Activated CD4-positive, alpha-beta T cell treated with anti-CD3 and anti-CD28 coated beads for 4 hours (primary cell): ENCODE measurements around the gene DAP.
"Not testable (repeated sequence)": the region's sequence is repeated elsewhere in the genome, so short reads cannot be mapped to it uniquely, and the experiment has no call there.

Source experiments
- DNase-seq, 2 donors: peaks; one replicate each; pipeline ENCODE4 v3.0.0-alpha.2; 2020

Gene DAP, protein sequence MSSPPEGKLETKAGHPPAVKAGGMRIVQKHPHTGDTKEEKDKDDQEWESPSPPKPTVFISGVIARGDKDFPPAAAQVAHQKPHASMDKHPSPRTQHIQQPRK

DNA sequence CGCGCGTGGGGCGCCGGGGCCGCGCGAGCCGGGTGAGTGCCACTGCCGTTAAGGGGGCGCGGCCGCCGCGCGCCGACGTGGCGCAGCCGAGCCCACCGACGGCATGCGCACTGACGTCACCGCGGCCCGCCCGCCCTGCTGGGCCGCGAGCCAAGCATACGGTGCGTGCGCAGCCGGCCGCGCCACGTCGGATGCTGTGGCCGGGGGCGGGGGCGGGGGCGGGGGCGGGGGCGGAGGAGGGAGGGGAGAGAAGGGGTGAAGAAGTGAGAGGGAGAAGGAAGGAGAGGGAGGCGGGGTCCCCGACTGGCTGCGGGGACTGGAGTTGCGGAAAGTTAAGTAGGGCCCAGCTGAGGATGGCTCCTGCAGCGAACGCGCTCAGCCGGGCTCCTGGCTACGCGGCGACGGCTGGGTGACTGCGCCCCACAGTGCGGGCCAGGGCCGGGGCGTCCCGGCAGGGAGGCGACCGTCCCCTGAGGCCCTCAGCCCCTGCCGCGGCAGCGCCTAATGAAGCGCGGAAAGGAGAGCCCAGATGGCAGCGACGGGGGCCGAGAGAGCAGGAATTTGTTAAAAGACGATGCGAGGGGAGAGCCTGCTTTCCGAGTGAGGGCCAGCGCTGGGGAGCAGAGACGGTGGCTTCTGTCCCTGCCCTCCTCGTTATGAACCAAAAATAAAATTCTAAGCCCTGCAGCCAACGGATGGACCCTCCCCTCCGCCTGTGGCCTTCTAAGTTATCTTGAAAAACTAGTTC lies at the start of gene DAP:
TSS of gene DAP (minus strand) at position 50 of the 748 bp plus-strand sequence. CDS start 166 bp downstream, outside the sequence.
- DNase-seq: peak; percentile 85 to 89

DNA sequence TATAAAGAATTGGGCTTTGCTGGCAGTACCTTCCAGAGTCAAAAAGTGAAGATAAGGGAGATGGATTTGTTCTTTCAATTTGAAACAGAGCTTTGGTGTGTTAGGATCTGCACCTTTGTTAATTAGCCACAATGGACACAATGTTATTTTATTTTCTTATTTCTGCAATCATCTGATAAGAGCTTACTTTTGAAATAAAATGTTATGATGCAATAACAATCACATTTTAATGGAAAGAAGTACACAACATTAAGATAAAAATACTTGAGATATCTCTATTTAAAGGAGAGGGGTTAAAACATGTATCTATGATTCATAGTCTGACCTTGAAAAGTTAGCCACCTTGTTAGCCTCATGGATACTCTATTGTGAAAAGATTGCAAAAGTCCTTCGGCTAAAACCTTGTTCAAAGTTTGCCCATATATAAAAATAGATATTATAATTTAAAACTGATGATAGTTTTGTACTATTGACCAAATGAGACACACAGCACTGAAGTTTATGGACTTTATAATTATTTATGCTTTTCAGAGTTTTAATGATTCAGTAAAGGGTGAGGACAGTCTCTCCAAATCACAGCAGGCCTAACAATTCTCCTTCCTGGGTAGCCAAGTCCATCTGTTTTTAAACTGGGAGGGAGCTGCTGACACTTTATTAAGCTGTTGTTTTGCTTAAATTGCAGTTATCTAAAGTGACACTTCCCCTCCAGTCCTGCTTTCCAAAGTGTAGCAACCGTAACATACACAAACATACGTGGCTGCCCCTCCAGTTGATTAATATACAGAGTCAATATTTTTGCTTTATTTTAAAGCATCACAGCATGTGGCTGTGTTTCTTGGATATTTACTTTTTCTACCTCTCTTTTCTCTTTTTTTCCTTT lies 47.6 kb upstream of the DAP start:
- DNase-seq: no peak

DNA sequence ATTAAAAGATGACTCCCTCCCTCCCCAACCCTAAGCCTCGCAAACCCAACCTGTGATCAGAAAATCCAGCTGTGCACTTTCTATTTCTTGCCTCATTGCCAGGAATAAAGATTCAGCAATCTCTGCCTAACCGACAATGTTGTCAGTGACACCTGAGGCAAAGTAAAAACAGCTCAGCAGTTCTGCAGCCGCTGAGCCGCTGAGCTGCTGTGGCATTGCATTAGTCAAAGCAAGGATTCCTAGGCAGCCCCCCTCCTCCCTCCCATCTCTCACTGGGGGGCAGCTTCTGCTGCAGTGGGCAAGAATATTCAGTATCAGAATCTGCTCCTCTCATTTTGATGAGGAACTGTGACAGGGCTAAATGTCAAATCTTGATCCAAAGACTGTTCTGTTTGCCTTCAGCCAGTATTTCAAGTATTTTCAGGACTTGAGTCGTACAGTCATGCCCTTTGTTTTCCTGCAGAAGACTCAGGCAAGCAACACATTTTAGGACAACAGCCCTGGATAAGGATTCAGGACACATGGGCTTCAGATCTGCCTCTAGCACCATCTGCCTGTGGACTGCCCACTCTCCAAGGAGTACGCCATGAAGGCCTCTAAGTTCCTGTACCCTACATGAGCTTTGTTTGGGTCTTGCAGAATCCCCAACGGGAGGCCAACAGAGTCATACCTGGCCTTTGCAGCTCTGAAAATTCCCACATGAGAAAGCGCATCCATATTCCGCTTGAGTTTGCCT lies 41.1 kb upstream of the DAP start:
- DNase-seq: no peak

DNA sequence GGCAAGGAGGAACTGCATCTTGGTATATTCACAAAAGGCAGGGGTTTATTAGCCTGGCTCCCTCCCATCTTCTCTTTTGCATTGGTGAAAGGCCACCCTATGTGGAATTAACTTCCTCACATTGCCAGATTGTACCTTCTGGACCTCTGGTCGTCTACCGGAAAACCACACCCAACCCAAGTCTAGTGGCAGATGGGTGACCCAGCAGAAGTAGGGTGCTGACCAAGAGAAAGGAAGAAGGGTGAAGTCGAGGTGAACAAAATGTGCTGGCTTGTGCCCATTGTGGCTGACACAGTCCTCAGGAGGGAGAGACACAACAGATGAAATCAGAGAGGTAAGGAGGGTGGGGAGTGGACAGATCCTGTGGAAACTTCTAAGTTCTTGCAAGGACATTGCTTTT lies 39.8 kb upstream of the DAP start:
- DNase-seq: no peak

DNA sequence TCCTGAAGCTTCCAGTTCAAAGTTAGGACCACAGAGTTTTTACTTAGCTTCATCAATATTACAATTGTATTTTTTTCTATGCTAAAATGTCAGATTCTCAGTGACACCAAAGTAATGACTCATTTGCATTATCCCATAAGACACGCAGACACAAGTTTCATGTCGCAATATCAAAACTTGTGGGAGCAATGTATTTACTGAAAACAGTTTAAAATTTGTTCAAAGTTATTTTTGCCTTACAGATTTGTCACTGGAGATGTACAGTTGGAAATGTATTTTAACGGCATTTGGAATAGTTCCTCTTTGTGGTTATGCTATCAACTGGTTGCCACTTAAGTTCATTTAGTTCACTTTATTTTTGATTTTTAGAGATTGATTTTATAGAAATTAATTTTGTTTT lies 36.2 kb upstream of the DAP start:
- DNase-seq: no peak

DNA sequence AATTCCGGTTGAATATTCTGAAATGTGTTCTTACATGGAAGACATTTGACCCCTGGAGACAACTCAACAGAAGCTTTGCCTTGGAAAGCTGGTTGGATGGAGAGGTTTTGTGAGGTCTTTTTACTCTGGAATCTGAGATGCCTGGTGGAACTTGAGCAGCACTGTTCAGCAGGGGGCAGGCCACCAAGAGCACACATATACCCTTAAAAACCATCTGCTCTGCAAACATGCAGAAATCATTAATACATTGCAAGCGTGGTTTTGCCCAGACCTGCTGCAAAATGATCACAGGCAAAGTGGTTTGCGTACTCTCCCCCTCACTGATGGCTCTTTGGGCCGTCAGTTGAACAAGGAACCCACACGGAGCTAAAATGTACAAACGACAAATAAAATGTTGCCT lies 32.8 kb upstream of the DAP start:
- no peak for DNase-seq

DNA sequence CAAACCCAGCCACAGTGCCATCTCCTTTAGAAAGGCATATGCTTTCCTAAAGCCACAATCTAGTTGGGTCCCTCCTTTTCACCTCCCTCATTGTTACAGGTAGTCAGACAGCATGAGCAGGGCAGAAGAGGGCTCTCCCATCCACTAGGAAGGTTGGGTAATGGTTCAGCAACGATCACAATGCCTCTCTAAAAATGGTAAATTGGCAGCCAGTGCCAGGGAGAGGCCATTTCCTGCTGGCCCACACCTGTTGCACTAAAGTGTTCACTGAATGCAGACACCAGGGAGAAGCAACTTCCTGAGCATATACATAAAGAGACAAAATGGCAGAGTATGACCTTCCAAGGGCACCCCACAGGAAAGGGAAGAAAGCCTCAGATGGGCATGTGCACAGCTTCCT lies 31.3 kb upstream of the DAP start:
- DNase-seq: no peak

DNA sequence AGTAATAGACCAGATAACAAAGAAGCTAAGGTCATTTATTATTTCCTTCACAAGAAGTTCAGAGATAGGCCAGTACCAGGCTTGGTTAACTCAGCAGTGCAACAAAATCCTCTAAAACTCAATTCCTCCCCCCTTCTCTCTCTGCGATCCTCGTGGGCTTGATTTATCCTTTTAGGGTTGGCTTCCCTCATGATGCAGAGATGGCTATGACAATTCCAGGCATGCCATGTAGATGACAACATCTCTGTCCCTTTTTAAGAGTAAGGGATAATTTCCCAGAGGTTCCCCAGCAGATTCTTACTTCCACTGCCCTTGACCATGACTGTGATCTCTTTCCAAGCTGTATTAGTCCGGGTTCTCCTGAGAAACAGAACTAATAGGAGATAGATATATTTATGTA lies 28.7 kb upstream of the DAP start:
- no peak for DNase-seq

DNA sequence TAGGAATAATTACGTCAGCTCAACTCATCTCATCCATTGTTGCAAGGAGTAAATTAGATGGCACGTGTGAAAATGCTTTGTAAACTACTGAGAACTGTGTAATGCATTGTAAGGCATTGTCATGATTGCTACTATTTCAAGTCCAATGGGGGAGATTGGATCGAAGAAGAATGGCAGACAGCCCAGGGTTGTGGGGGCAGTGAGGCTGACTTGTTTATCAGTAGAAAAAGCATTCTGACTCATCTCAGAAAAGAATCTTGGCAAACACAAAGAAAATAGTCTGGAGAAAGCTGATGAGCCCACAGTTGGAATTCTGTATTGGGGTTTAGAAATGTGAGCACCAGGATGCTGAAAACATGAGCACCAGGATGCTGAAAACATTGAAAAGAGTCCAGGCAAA lies 28.0 kb upstream of the DAP start:
- DNase-seq: no peak

DNA sequence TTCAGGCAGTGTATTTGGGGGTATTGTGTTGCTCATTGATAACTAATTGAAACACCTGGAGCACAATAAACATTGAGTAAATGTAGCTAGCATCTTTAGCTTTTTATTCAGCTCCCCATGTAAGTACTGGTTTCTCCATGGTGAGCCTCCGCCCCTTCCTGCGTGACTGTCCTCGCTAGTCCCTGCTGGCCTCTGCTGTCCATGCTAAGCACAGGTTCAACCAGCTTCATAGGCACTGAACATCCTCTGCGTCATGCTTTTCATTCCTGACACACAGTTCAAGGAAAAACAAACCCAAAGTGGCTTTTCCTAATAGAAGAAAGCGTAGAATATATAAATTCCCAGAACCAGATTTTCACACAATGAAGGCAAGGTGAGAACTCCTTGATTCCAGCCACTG lies 27.3 kb upstream of the DAP start:
- DNase-seq: no peak

DNA sequence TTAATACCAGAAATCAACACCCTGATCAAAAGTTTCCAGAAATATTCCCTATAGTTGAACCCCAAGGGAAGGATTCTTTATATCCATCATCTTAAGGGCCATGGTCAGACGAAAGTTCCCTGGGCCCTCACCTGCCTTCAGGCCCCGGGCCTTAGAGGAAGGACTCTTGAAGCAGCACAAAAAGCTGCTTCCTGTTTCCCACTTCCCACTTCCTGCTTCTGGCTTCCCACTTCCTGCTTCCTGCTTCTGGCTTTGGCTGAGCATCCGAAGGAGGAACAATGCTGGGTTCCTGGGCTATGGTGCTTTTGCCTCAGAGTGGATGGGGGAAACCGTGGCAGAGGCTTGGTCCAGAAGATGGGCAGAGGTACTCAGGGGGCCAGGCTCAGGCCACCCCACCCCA lies 25.8 kb upstream of the DAP start:
- no peak for DNase-seq

DNA sequence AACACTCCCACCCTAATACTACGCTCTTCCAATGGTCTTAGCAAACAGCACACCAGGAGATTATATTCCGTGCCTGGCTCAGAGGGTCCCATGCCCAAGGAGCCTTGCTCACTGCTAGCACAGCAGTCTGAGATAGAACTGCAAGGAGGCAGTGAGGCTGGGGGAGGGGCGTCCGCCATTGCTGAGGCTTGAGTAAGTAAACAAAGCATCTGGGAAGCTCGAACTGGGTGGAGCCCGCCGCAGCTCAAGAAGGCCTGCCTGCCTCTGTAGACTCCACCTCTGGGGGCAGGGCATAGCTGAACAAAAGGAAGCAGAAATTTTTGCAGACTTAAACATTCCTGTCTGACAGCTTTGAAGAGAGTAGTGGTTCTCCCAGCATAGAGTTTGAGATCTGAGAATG lies 19.2 kb upstream of the DAP start:
- not testable (repeated sequence) for DNase-seq

DNA sequence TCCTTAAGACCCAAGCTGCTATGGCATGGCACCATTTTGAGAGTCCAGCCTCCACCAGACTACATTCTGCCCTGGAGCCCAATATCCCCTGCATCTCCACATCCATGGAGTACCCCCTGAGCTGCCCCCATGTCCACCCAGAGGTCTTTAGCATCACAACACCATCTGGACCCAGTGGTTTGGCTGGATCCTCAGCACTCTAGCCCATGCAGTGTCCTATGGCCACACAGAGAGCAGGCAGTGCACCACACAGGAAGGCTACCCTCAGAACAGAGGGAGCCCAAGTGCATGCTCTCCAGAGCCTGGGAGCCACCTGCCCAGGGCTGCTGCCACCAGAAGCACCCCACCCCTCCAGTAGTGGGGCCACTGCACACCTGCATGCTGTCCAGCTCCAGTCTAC lies 18.6 kb upstream of the DAP start:
- DNase-seq: no peak

DNA sequence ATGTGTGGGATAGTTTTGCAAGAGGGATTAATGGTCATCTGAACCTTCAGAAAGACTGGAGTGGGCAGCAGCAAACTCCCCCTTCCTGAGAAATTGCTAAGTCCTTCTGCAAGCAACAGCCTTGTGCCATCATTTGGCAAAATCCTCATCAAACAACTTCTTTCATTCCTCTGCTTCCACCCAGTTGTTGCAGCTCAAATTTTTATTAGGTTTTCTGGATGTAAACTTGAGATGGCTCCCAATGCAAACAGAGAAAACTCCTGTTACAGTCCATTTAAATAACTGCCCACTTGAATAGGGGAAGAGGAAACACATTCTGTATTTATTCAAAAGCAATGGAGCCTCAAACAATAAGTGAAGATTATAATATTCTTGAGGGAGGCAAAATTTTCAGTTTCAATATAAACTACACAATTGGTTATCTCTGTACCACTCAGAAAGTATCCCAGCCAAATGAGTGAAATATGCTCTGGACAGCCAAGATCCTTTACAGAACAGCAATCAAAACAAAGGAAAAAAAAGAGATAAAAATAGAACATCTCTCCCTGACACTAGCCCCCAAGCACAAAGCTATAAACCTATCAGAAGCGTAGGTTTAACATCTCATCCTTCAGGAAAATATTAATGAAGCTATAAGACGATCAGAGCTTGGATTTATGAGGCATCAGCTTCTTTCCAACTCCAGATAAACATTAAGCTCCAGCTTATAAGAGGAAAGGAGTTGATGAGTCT lies 17.3 kb upstream of the DAP start:
- no peak for DNase-seq

DNA sequence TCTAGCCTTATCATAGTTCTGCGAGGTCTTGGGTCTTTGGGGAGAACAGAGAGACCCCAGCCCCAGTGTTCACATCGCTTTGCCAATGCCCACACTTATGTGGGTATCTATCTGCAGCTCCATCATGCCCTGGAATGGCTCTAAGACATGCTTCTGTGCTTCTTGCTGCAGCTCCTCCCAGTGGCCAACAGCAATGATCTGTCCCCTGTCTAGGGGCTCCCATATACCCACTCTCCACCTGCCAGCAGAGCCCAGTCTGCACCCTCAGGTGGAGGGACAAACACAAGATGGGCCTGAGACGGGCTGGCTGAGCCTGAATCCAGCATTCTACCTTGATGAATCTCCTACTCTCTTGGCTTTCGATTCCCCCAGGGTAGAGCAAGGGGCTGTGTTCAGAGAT lies 14.6 kb upstream of the DAP start:
- no peak for DNase-seq

DNA sequence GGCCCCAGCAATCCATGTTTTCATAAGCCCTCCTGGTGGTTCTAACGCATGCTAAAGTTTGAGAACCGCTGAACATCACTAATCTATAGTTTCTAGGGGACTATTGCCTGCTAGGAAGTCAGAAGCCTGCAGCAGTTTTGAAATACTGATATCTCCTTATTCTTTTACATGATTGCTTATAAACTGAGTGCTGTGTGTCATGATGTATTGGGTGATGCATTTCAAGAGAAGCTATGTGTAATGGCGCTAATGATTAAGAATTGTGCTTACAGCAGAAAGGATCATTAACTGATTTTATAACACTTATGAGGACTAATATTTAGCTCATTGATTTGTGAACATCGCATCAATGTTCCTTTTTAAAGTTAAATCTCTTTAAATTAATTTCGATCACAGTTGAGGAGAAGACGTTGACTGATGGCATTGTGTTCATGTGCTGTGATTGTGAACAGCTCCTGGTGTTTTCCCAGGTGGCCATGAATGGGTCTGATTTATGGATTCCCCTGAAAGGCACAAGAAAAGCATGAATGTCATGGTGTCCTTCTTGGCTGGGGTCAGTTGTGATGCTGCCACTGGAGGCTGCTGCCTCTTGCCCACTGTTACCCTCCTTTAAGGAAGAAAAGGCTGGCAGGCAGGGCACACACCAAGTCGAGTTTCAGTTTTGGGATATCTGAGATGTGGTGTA lies 12.0 kb upstream of the DAP start:
- DNase-seq: no peak

DNA sequence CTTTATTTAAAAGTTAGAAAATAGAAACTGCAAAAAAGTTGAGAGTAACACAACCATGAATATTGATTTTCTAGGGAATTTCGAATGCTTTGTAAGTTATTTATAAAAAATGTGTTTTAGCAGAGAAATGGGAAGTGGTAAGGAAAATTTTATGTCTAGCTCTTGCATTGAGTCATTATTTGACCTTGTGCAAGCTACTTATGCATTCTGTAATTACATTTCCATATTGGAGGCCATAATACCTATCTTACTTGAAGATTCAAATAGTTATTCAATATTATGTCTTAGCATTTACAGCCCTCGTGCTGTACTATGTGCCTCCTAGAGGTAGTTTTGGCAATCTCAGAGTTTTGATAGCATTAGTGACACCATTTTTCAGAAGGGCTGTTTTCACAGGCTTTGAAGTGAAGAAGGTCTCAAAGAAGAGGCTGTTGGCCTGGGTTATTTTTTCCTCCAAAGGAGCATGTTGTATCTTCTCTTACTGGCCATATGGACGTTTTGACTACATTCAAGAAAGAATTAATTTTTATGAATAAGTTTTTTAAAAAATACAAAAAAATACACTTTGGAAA lies 7.4 kb upstream of the DAP start:
- no peak for DNase-seq

DNA sequence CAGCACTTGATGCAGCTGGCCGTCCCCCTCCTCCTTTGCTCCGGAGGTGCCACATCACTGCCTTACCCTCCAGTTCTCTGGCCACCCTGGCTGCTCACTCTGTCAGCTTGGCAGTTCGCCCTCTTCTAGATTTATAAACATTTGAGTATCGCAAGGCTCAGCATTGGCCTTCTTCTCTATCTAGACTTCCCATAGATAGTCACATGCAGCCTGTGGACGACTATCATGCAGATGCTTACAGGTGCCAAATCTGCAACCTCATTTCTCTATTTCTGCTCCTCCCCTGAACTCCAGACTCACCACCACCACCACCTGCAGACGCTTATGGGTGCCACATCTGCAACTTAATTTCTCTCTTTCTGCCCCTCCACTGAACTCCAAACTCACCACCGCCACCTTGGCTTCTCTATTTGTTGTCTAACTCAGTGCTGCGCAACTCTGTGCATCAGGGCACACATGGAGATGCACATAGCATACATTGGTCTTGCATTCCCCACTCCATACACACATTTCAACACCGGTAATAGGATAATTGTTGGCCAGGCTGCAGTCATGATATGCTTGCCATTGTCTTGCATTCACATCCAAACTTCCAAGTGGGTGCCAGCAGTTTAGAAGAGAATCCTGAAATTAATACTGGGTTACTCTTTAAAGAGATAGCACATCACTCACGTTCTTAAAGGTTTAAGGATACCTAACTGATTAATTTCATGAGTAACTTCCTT lies 1.9 kb upstream of the DAP start:
- no peak for DNase-seq

DNA sequence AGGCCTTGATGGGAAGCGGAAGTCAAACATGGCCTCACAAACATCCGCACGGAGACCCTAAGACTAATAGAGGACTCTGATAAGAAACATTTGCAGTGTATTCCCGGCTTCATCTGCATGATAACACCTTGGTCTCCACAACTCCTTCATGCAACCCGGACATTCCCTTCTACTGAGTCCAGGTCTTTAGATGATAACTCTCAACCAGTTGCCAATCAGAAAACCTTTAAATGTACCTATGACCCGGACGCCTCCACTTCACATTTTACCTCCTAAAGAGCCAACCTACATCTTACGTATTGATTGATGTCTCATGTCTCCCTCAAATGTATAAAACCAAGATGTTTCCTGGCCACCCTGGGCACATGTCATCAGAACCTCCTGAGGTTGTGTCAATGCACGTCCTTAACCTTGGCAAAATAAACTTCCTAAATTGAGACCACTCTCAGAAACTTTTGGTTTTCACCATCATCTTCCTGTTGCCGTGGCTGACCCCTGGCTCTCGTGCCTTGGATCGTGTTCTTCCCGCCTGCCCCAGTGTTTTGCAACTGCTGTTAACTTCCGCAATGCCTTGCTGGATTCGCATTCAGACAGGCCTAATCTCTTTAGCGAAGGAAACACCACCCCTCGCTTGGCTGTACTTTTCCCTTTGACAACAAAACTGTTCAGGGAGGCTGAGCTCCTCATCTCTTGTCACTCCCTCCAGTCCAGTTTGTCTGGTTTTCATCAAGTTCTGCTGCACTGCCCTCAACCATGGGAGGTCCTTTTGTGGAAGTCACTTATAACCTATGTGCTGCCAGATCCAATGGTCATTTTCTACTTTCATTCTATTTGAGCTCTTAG lies 1.1 kb upstream of the DAP start:
- no peak for DNase-seq

DNA sequence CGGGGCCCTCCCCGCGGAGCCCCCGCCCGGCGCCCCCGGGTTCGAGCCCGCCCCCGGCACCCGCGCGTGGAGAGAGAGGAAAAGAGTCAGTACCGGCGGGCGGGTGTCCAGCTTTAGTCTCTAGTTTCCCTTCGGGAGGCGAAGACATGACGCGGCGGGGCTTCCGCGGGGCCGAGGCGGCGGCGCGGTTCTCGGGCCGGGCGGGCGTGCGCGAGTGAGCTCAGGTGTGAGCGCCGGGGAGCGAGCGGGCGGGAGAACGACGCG lies 181 bp downstream of the DAP start:
- DNase-seq: no peak
